Right lobe of liver (tissue), 4 donors: Measurements from ENCODE around the gene TIPIN.

Source experiments
- CTCF ChIP-seq, 4 donors: fragments of 200-600 bp in 3 of 4; fragments of 450-650 bp in 1 of 4; IDR thresholded peaks; one replicate each; pipeline versions ENCODE4 v1.5.1 to v1.8.0; 2016 to 2022; ENCODE audit warnings: antibody characterized with exemption in 4 of 4, mild to moderate bottlenecking in 2 of 4
- POLR2A ChIP-seq: fragments of 450-650 bp; IDR thresholded peaks from one replicate; pipeline ENCODE4 v1.6.1; 2017; ENCODE audit warnings: antibody characterized with exemption, mild to moderate bottlenecking
- donor health status: DM: no; HTN: no; CAD: no.
- donor health status: DM: no; HTN: no; CAD: no.
- donor health status: DM: no; HTN: yes; CAD: no.

- TF ChIP-seq CTCF (IDR thresholded peaks at IDR 0.05) = no peak
- TF ChIP-seq POLR2A = no peak
Measured at GRCh38 chr15:66378814-66379430, 22.4 kb upstream of the TIPIN start.
